Endothelial cell (in vitro differentiated cells): Measurements from ENCODE around the gene VPS39. TPM values are rescaled to one million over a fixed set of nuclear protein-coding genes. Genes with fewer than 3 reads are reported as not detected.

ENCODE experiments used
- DNase-seq: peaks from one replicate; pipeline ENCODE4 v3.0.0; 2021; ENCODE audit warnings: low spot score
- H3K27ac Mint-ChIP-seq: one replicate; pipeline ENCODE4 v1.8.0; 2021; ENCODE audit warnings: mixed read lengths, inconsistent platforms; ENCODE audit not compliant: unreplicated experiment
- H3K27me3 Mint-ChIP-seq: one replicate; pipeline ENCODE4 v1.8.0; 2021; ENCODE audit warnings: mild to moderate bottlenecking, moderate library complexity, mixed read lengths, inconsistent platforms; ENCODE audit not compliant: unreplicated experiment
- H3K36me3 Mint-ChIP-seq: one replicate; pipeline ENCODE4 v1.8.0; 2021; ENCODE audit warnings: mild to moderate bottlenecking, low read depth, mixed read lengths, inconsistent platforms; ENCODE audit not compliant: unreplicated experiment
- H3K4me1 Mint-ChIP-seq: one replicate; pipeline ENCODE4 v1.8.0; 2021; ENCODE audit warnings: mild to moderate bottlenecking, mixed read lengths, inconsistent platforms; ENCODE audit not compliant: unreplicated experiment
- H3K4me3 Mint-ChIP-seq: one replicate; pipeline ENCODE4 v1.8.0; 2021; ENCODE audit warnings: mild to moderate bottlenecking, mixed read lengths, inconsistent platforms; ENCODE audit not compliant: unreplicated experiment
- H3K9me3 Mint-ChIP-seq: one replicate; pipeline ENCODE4 v1.8.0; 2021; ENCODE audit warnings: mixed read lengths, inconsistent platforms; ENCODE audit not compliant: unreplicated experiment
- CTCF ChIP-seq: fragments of 200-600 bp; sonication (generic); IDR thresholded peaks from one replicate; pipeline ENCODE4 v1.5.0; 2021; ENCODE audit warnings: antibody characterized with exemption; ENCODE audit not compliant: unreplicated experiment
- microRNA-seq: library from miRNA; unstranded; fragments of <30 nt; microRNA quantifications from one replicate; pipeline ENCODE4, GENCODE V29; 2020; ENCODE audit not compliant: unreplicated experiment
- total RNA-seq: library from RNA; stranded (reverse); fragmentation: NEBNext Ultra II Directional; extraction: Animal tissue kit (Norgen Biotek cat#: 25700); gene quantifications from one replicate; pipeline ENCODE4 v1.2.1, GENCODE V29; 2021; ENCODE audit not compliant: unreplicated experiment

VPS39 gene
- total RNA-seq, 1 donor from 2014 or later, result 66.2 TPM

- Mint-ChIP-seq H3K27me3 (peaks cover 1% of the 10 kb centered on the region), H3K27ac (no peak overlapping the region), H3K36me3 (no peaks in the 10 kb centered on the region), H3K4me1 (peaks cover 4% of the 10 kb centered on the region), H3K9me3 (no peaks in the 10 kb centered on the region), H3K4me3 (no peak overlapping the region)
- DNase-seq, result no peak
- no peak for TF ChIP-seq CTCF
These were observed 97.7 kb downstream of the VPS39 start for GRCh38 chr15:42110367-42110766.

DNA sequence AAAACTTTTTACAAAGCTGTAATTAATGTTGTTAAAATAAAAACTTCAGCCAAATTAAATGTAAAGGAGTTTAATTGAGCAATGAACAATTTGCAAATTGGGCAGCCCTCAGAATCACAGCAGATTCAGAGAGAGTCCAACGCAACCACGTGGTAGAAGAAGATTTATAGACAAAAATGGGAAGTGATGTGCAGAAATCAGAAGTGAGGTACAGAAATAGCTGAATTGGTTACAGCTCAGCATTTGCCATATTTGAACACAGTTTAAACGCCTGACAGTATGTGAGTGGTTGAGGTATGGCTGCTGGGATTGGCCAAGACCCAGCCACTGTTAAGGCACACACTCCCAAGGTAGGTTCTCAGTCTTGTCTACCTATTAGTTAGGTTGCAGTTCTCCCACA, 99.3 kb downstream of the VPS39 start:
- H3K27ac Mint-ChIP-seq, result no peak overlapping the region
- TF ChIP-seq CTCF, result no peak
- DNase-seq, result no peak
- H3K36me3 Mint-ChIP-seq, result no peaks in the 10 kb centered on the region
- no peaks in the 10 kb centered on the region for H3K9me3 Mint-ChIP-seq
- peaks cover 1% of the 10 kb centered on the region for H3K27me3 Mint-ChIP-seq
- peaks cover 4% of the 10 kb centered on the region for H3K4me1 Mint-ChIP-seq
- H3K4me3 Mint-ChIP-seq, result no peak overlapping the region

Small RNAs within 50 kb of the gene (microRNA-seq; reads per million reads assigned to microRNA genes)
- 13.6 reads per million, percentile 62 among the genes with 10 or more reads in this experiment for gene MIR627

Other genes with a start within 250 kb of the VPS39 start
- gene EHD4, start 235.7 kb downstream of the VPS39 start, total RNA-seq, result 64.9 TPM
- not detected for gene PLA2G4E, start 187.3 kb downstream of the VPS39 start, total RNA-seq
- gene PLA2G4D, start 113.7 kb downstream of the VPS39 start, total RNA-seq, result not detected
- gene PLA2G4F, start 51.7 kb downstream of the VPS39 start, total RNA-seq, result not detected
- 18.7 TPM for gene GANC, start 64.9 kb upstream of the VPS39 start, total RNA-seq
- gene TMEM87A, start 65.1 kb upstream of the VPS39 start, total RNA-seq, result 29.1 TPM
- gene CAPN3, start 151.2 kb upstream of the VPS39 start, total RNA-seq, result 2.0 TPM